Erythroblast (primary cell): ENCODE measurements around the gene KDR.

Experiments used
- GATA1 ChIP-seq: IDR thresholded peaks from 2 replicates; pipeline ENCODE4 v1.6.1; 2011; ENCODE audit warnings: low read depth, mild to moderate bottlenecking, control low read depth, low read length, moderate library complexity
- POLR2A ChIP-seq: IDR thresholded peaks from 2 replicates; pipeline ENCODE4 v1.6.1; 2011; ENCODE audit warnings: mild to moderate bottlenecking, low read length

- TF ChIP-seq POLR2A = no peak
- no peak for TF ChIP-seq GATA1
Measured at GRCh38 chr4:55089916-55090315, 35.5 kb downstream of the KDR start.
